SK-N-SH (cell line): ENCODE data around the gene RAB15.

ENCODE experiments used
- RCOR1 ChIP-seq: fragments of 150-350 bp; IDR thresholded peaks from 2 replicates; pipeline ENCODE4 v1.6.1; 2017; ENCODE audit warnings: antibody characterized with exemption, low read length
- YY1 ChIP-seq: IDR thresholded peaks from 2 replicates; pipeline ENCODE4 v1.4.0; 2012; ENCODE audit warnings: low read depth, mild to moderate bottlenecking
- TF ChIP-seq, protein P1 (sequence below): fragments of 200-600 bp; sonication (generic); IDR thresholded peaks from 2 replicates; pipeline ENCODE4 v1.6.1; 2017; ENCODE audit warnings: antibody characterized with exemption, mild to moderate bottlenecking, moderate library complexity
- TF ChIP-seq, protein P2 (sequence below): IDR thresholded peaks from 2 replicates; pipeline ENCODE4; 2012

DNA sequence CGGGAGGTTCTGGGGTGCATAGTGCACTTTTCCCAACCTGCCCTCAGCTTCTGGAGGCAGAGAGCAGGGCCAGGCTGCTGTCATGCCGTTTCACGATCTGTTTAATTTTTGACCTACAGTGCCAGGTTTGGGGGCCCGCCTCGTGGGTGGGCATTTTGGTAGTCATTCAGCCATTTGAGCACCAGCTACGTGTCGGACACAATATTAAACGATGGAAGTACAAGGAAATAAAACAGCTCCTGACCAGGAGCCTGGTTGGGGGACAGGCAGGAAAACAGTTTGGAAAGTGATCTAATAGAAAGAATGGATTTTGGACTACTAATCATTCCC lies 15.3 kb upstream of the RAB15 start:
- TF ChIP-seq RCOR1 (no peak), YY1 (no peak)
- TF ChIP-seq, protein P1, sequence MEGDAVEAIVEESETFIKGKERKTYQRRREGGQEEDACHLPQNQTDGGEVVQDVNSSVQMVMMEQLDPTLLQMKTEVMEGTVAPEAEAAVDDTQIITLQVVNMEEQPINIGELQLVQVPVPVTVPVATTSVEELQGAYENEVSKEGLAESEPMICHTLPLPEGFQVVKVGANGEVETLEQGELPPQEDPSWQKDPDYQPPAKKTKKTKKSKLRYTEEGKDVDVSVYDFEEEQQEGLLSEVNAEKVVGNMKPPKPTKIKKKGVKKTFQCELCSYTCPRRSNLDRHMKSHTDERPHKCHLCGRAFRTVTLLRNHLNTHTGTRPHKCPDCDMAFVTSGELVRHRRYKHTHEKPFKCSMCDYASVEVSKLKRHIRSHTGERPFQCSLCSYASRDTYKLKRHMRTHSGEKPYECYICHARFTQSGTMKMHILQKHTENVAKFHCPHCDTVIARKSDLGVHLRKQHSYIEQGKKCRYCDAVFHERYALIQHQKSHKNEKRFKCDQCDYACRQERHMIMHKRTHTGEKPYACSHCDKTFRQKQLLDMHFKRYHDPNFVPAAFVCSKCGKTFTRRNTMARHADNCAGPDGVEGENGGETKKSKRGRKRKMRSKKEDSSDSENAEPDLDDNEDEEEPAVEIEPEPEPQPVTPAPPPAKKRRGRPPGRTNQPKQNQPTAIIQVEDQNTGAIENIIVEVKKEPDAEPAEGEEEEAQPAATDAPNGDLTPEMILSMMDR: no peak
- TF ChIP-seq, protein P2, sequence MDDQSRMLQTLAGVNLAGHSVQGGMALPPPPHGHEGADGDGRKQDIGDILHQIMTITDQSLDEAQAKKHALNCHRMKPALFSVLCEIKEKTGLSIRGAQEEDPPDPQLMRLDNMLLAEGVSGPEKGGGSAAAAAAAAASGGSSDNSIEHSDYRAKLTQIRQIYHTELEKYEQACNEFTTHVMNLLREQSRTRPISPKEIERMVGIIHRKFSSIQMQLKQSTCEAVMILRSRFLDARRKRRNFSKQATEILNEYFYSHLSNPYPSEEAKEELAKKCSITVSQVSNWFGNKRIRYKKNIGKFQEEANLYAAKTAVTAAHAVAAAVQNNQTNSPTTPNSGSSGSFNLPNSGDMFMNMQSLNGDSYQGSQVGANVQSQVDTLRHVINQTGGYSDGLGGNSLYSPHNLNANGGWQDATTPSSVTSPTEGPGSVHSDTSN: no peak
